M059J (cell line): ENCODE data around the gene PSMD1. TPM values are rescaled to one million over a fixed set of nuclear protein-coding genes. Genes with fewer than 3 reads are reported as not detected.

Experiments used
- DNase-seq: peaks from one replicate; pipeline ENCODE4 v3.0.0-alpha.2; 2012; ENCODE audit warnings: low read depth
- total RNA-seq: library from RNA; depleted of rRNA; stranded (reverse); fragments of >200 nt; shearing (Covaris generic); gene quantifications from 2 replicates; pipeline ENCODE4 v1.2.3, GENCODE V29; 2014; rRNA removed

PSMD1 gene
- total RNA-seq, 1 experiment from 2014 or later, result 109 TPM

- DNase-seq, result no peak
These were observed 147.5 kb downstream of the PSMD1 start for GRCh38 chr2:231204146-231204545.

GRCh38 chr2:231204581-231204980 is 147.9 kb downstream of the PSMD1 start:
- DNase-seq, result no peak

- DNase-seq, result no peak
These were observed 151.1 kb downstream of the PSMD1 start for GRCh38 chr2:231207734-231208133.

- no peak for DNase-seq
These were observed 154.1 kb downstream of the PSMD1 start for GRCh38 chr2:231210782-231211181.

- no peak for DNase-seq
These were observed 154.8 kb downstream of the PSMD1 start for GRCh38 chr2:231211486-231211885.

GRCh38 chr2:231212329-231212845 is 155.7 kb downstream of the PSMD1 start:
- peak; percentile 90 for DNase-seq

GRCh38 chr2:231213931-231214642 is 157.4 kb downstream of the PSMD1 start:
- no peak for DNase-seq

- DNase-seq, result no peak
These were observed 161.7 kb downstream of the PSMD1 start for GRCh38 chr2:231218366-231218765.

- DNase-seq, result no peak
These were observed 162.6 kb downstream of the PSMD1 start for GRCh38 chr2:231219289-231219688.

- no peak for DNase-seq
These were observed 165.1 kb downstream of the PSMD1 start for GRCh38 chr2:231221761-231222160.

Other genes with a start within 250 kb of the PSMD1 start
- gene ITM2C, start 191.9 kb upstream of the PSMD1 start, total RNA-seq, result 86.5 and 126 TPM in 2 replicates
- 0.79 TPM in 1 of 2 replicates, not detected in the other for gene GPR55, start 131.6 kb upstream of the PSMD1 start, total RNA-seq
- gene SPATA3, start 60.7 kb upstream of the PSMD1 start, total RNA-seq, result not detected in 2 replicates
- gene C2orf72, start 19.3 kb upstream of the PSMD1 start, total RNA-seq, result 1.1 and 1.6 TPM in 2 replicates
- gene HTR2B, start 68.2 kb downstream of the PSMD1 start, total RNA-seq, result not detected in 2 replicates
- 48.5 and 68.2 TPM in 2 replicates for gene ARMC9, start 141.8 kb downstream of the PSMD1 start, total RNA-seq